Esophagus squamous epithelium (tissue), 4 donors: ENCODE data around the gene GTF2A1L.

Experiments used
- CTCF ChIP-seq, 6 experiments: fragments of 450-650 bp in 4 of 6; fragments of 200-600 bp in 2 of 6; sonication (generic) in 2 of 6; IDR thresholded peaks; one replicate each; pipeline ENCODE4 v1.5.1; 2016 to 2019; ENCODE audit warnings: antibody characterized with exemption in 6 of 6, mild to moderate bottlenecking in 4 of 6, moderate library complexity in 4 of 6
- POLR2A ChIP-seq, 4 donors: fragments of 450-650 bp; IDR thresholded peaks; one replicate each; pipeline ENCODE4 v1.6.1; 2017; ENCODE audit warnings: antibody characterized with exemption in 4 of 4, mild to moderate bottlenecking in 4 of 4, moderate library complexity in 3 of 4

DNA sequence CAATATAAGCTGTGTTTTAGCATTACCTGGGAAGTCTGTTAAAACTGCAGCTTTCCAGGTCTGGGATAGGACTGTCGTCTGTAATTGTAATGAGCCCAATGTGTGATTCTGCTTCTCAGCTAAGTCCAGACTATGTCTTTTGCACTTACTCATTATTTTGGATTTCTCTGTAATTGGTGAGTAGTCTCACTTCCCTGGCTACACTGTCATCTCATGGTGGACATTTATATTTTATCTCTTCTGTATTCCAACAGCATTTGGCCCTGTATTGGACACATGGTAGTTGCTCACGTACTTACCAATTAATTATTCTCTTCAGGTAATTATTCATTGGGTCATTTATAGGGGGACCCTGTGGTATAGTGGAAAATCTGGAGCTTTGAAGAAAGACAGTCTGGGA, 109.9 kb downstream of the GTF2A1L start:
- peak in 1 of 6 experiments; percentile 13 for TF ChIP-seq CTCF (IDR thresholded peaks at IDR 0.05)
- no peak for TF ChIP-seq POLR2A (IDR thresholded peaks at IDR 0.05)
